HG03342 (cell line): ENCODE results near the gene CMTM6.

Experiments
- ATAC-seq: cut with Tn5 transposase; IDR thresholded peaks from one replicate; pipeline ENCODE4 v1.9.1; 2021; ENCODE audit warnings: mild to moderate bottlenecking, moderate library complexity; ENCODE audit not compliant: unreplicated experiment

The CMTM6 gene

DNA sequence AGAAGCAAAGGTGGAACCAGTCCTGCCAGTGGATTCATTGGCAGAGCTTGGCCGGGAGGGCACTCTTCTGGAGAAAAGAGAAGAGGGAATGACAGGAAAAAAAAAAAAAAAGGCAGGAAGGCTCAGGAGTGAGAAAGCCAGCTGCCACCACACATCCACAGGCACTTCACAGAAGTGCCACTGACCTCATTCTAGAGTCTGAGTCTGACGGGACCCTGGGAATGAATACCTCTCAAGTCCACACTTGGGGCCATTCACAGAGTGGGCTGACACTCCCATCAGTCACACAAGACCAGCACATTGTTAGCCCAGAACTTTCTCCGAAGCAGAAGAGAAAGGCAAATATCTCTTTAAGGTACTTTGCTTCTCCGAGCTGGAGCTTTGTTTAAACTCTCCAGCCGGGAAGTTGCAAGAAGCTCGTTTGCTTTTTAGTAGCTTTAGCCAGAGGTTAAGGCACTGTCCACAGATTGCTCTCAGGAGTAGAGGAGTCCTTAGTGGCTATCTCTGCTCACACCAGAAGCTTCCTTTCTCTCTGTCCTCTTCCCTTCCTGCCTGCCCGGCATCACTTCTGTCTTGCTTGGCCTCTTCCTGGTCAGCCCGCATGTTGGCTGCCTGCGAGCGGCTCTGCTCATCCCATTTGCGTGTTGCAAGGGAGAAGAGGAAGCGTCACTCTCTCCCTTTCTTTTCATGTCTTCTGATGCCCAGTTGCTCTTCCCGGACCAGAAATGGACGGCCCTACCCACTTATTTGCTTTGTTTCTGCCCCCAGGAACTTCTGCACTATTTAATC is 53.8 kb downstream of the CMTM6 start:
- no peak for ATAC-seq

DNA sequence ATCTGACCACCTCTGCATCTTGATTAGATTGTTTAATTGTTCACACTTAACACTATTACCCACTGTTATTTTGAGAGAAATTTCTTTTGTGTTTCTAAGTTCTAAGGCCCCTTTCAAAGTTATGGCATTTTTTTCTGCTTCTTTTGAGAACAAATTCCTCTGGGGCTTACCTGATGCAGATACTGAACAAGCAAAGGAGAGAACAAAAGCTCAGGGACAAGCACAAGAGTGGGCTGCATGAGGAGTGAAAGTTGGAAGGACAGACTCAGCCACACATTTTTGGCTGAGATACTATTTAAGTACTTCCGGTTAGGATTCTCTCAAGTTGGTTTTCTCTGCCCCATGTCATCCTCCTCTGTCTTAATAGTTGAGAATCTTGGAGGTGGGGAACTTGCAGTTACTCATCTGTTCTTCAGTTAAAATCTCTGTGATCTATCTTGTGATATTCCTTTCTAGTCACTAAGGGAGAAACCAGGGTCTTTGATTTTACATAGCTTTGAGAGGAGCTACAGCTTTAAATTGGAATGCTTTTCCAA is 54.7 kb downstream of the CMTM6 start:
- ATAC-seq, result no peak

DNA sequence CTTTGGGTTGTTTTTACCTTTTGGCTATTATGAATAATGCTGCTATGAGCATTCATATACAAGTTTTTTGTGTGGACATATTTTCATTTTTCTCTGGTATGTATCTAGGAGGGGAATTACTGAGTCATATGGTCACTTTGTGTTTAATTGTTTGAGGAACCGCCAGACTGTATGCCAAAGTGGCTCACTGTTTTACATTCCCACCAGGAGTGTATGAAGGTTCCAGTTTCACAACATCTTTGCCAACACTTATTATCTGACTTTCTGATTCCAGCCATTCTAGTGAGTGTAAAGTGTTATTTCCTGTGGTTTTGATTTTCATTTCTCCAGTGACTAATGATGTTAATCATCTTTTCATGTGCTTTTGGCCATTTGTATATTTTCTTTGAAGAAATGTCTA is 59.2 kb downstream of the CMTM6 start:
- ATAC-seq, result no peak

DNA sequence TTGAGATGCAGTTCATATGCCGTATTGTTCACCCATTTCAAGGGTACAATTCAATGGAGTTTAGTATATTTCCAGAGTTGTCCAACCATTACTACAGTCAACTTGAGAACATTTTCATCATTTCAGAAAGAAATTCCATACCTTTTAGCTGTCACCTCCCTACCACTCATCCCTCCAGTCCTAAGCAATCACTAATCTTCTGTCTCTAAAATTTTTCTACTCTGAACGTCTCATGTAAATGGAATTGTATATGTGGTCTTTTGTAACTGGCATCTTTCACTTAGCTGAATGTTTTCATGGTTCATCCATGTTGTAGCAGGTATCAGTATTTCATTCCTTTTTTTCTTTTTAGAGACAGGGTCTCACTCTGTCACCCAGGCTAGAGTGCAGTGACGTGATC is 59.9 kb downstream of the CMTM6 start:
- no peak for ATAC-seq

DNA sequence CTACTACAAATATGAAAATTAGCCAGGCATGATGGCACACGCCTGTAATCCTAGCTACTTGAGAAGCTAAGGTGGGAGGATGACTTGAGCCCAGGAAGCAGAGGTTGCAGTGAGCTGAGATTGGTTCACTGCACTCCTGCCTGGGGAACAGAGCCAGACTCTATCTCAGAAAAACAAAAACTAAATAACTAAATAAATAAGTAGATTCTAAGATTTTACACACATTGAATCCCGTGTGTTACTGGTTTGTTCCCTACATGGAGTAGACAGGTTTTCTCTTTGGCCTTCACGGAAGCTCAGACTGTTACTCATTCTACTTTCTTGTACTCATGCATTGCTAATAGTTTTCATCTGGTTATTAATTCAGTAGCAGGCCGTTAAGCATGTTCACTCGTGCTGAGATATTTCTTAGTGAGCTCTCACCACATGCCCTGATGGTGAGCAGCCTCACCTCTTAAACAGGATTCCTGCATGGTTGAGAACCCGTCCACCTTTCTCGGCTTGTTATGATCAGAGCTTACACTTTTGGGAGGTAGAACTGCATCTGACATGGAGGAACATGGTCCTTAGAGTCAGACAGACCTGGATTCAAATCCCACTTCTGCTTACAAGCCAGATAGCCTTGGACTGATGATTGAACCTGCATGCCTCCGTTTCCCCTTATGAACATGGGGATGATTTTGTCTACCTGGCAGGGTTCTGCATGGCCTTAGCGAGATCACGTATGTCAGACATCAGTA is 61.9 kb downstream of the CMTM6 start:
- no peak for ATAC-seq

DNA sequence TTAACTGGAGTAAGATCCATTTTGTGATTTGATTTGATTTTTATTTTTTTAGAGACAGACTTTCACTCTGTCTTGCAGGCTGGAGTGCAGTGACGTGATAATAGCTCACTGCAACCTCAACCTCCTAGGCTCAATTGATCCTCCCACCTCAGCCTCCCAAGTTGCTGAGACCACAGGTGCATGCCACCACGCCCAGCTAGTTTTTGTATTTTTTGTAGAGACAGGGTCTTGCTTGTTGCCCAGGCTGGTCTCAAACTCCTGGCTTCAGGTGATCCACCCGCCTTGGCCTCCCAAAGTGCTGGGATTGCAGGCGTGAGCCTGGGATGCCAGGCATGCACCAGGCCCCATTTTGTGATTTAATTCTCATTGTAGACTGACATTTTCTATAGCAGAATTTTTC is 63.2 kb downstream of the CMTM6 start:
- peak; percentile 26 for ATAC-seq

DNA sequence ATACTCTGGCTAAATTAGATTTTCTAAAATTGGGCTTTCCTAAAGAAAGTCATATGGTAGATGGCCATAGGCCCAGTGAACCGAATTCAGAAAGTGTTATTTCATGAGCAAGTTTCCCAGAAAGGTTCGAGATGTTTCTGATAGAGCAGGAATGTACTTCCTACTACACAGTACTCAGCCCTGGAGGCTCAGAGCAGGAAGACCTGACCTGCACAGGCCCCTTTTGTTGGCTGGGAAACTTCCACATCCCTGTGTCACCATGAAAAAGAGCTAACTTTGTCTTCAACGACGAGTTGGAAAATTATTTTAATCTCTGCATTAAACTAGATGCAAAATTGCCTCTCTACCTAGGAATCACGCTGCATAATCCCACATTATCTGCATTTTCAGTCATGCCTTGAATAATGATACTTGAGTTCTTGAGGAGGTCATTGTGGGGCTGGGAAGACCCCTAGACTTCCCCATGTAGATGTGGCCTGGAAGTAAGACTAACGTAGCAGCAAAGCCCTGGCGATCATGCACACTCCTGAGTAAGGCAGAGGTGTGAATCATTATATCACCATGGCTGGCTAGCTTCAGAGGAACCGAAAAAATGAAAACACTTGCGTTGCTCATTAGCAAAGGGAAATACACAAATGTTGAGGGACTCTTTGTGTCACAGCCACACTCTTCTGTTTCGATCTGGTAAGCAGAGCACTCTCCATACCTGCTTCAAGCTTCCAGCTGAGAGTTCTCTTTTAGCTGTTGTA is 63.9 kb downstream of the CMTM6 start:
- ATAC-seq, result peak; percentile 87

DNA sequence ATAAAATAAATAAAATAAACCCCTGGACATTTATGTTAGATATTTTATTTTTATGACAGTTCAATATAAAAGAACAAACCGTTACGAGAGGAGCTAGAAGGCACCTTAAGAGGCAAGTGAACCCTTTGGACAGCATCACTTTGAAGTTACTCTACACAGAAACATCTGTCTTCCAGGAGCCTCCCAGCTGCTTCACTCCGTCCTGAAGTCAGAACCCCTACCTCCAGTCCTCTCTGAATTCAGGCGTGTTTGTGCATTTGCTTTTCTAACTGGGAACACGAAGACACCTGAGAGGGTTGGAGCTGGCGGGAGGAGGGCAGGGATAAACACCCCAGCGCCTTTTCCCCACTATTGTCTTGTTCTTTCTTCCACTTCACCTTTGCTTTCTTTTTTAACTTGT is 64.8 kb downstream of the CMTM6 start:
- no peak for ATAC-seq

DNA sequence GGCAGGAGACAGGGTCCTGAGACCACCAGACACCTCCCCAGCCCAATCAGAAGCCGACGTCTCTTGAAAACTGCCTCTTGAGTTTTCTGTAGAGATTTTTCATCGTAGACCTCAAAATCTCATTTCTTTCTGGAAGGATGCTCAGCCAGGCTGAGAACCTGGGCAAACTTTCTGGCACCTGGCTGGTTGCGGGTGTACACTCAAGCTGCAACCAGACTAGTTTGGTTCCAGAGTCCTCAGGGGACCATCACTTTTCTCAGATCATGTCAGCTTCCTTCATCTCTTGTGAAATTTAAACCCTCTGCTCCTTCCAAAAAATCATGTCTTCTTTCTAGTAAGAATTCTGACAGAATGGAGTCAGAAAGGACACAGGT is 65.8 kb downstream of the CMTM6 start:
- ATAC-seq, result peak; percentile 29

DNA sequence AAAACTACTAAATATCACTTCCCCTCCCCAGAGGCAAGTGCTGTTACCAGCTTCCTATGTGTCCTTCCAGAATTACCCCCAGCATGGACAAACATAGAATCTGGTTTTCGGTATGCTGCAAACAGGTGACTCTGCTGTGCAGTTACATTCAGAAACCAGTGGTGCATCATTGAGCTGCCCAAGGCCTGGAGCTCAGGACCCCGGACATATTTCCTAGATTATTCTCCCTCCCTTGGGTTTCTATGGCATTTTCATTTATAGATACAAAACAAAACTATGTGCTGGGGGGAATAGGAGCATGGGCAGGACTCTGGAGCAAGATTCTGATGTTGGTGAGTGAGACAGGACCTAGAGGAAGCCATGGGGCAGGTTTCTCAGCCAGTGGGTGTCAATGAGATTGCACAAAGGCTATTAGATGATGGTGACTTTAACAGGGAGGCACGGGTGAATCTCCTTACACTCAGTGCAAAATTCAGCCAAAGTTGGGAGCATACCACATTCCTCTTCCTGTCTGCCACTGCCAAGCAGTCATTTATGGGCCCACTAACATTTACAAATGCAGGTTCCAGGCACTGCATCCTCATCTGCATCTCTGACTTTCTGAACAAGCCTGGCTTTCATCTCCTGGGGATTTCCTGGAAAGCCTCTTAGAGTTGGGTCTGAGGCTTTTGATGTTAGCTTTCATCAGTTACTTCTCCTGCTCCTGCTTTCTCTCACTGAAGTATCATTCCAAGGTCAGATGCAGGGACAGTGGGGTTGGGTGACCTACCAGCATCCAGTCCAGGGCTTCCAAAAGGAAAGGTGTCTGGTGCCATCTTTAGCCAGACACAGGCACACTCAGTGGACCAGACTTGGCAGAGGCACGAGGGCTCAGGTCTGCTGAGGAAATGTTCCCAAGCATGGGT is 66.5 kb downstream of the CMTM6 start:
- ATAC-seq, result no peak

DNA sequence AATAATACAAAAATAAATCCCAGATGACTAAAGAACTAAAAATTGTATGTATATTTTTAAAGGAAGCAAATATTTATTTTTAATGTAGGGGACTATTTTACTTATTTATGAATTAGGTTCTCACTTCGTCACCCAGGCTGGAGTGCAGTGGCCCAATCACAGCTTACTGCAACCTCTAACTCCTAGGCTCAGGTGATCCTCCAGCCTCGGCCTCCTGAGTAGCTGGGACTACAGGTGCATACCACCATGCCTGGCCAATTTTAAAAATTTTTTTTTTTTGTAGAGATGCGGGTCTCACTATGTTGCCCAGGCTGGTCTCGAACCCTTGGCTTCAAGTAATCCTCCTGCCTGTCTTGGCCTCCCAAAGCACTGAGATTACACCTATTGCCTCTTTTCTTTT is 68.4 kb downstream of the CMTM6 start:
- no peak for ATAC-seq

DNA sequence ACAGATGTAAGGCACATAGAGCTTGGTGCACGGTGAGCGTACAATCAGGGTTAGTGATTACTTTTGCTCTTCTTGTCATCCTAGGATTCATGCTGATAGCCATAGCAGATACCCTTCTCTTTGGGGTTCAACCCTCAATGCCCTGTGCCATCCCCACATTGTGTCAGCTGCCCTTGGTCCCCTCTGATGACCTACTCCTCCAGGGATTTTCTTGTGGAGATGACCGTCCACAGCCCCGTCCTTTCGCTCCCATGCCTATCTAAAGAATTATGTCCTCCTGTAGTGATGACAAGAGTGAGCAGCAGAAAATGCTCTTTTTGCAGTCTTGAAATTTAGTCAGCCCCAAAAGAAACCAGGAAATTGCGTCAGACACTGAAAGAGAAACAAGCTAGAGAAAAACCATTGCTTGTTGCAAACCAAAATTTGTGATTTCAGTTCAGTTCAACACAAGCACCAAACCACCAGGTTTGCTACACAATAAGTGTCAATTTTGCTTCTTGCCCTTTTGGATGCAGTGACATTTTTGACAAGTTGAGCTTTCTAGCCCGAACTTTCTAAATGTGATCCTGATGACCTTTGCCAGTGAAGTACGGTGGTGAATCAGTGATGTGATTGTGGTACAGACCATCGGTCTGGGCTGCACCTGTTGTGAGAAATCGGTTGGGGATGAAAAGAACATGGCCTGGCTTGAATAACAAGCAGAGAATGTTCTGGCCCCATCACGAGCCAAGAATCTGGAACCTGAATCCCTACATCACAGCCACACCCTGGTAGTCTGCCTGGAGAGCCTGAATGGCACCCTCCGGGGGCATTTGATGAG is 69.7 kb downstream of the CMTM6 start:
- ATAC-seq, result peak; percentile 33

DNA sequence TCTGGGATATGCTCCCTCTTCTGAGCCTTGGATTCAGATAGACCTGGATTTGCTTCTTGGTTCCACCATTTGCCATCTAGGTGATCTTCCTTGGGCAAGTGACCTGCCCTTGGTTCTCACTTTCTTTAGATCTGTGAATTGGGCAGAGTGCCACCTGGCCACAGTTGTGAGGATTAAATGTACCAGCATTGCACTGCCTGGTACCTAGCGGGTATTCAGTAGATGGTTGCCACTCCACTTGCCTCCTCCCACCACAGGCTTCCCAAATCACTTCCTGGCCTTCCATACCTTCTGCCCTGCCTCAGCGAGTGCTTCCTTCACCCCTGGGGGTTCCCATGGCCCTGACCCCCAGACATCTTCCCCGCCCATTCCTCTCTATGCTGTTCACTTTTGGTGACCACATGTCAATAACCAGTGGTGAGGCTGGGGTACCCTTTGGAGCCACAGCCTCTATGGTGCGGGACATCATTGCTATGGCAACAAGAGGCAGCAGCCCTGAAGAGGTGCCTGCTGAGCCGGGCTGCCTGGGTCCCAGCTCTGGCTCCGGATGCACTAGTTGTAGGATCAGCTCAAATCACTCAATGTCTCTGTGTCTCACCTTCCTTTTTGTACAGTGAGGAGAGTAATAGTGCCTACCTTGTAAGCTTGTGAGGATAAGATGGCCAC is 70.5 kb downstream of the CMTM6 start:
- no peak for ATAC-seq

DNA sequence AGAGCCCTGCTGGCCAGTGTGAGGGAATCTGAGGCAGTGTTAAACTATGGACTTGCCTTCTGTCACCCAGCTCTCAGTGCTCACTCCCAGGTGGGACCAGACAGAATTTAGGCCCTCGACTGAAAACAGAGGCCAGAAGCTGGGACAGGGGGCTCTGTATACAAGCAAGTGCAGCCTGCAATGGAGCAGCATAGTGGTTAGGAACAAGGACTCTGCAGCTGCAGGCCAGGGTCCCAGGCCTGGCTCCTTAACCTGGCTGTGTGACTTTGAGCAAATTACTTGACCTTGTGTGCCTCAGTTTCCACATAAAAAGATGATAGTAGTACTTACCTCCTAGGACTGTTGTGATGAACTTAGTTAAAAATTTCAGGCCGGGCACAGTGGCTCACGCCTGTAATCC is 71.2 kb downstream of the CMTM6 start:
- no peak for ATAC-seq
